ENCODE data around the gene LRRTM2. TPM values are rescaled to one million over a fixed set of nuclear protein-coding genes. Genes with fewer than 3 reads are reported as not detected.

LRRTM2 gene
- total and polyA plus RNA-seq, 3 donors from 2014 or later, result 0.09 to 0.19 (median 0.16) TPM

- Histone ChIP-seq H3K4me1 (peaks cover 11% of the 10 kb centered on the region), H3K4me3 (no peak overlapping the region), H3K9me3 (no peaks in the 10 kb centered on the region), H3K36me3 (ENCODE audit: low read depth, missing control alignments) (no peaks in the 10 kb centered on the region), H3K27me3 (no peaks in the 10 kb centered on the region), H3K27ac (no peak overlapping the region)
- DNase-seq, result no peak
- intact Hi-C loops (cut with DNase I; ENCODE audit: low total_unique reads), result no loop called here
- TF ChIP-seq POLR2A (IDR thresholded peaks at IDR 0.05) (no peak), CTCF (IDR thresholded peaks at IDR 0.05) (no peak)
- WGBS, 2 donors, result 70 to 81% methylated on average over 6 of the region's 6 CpGs
Measured at GRCh38 chr5:138900281-138900965, 25.3 kb upstream of the LRRTM2 start.

- Histone ChIP-seq H3K4me3 (no peak overlapping the region), H3K9me3 (no peaks in the 10 kb centered on the region), H3K27ac (no peak overlapping the region), H3K36me3 (ENCODE audit: low read depth, missing control alignments) (no peaks in the 10 kb centered on the region), H3K27me3 (no peaks in the 10 kb centered on the region), H3K4me1 (peaks cover 11% of the 10 kb centered on the region)
- DNase-seq, result no peak
- TF ChIP-seq CTCF (IDR thresholded peaks at IDR 0.05), result no peak
- 93 to 96% methylated on average over 2 of the region's 2 CpGs for WGBS, 2 donors
- intact Hi-C loops (cut with DNase I; ENCODE audit: low total_unique reads), result no loop called here
Measured at GRCh38 chr5:138898742-138899141, 23.6 kb upstream of the LRRTM2 start.

GRCh38 chr5:138898299-138898698 is 23.2 kb upstream of the LRRTM2 start:
- Histone ChIP-seq H3K4me3 (no peak overlapping the region), H3K27me3 (no peaks in the 10 kb centered on the region), H3K9me3 (no peaks in the 10 kb centered on the region), H3K27ac (no peak overlapping the region), H3K36me3 (ENCODE audit: low read depth, missing control alignments) (no peaks in the 10 kb centered on the region), H3K4me1 (peaks cover 11% of the 10 kb centered on the region)
- TF ChIP-seq POLR2A (IDR thresholded peaks at IDR 0.05) (no peak), CTCF (IDR thresholded peaks at IDR 0.05) (no peak)
- intact Hi-C loops (cut with DNase I; ENCODE audit: low total_unique reads), result no loop called here
- no peak for DNase-seq
- WGBS, 2 donors, result 98 to 100% methylated on average over 1 of the region's 1 CpG

- peaks cover 11% of the 10 kb centered on the region for H3K4me1 ChIP-seq
- H3K27ac ChIP-seq, result no peak overlapping the region
- no peaks in the 10 kb centered on the region for H3K36me3 ChIP-seq (ENCODE audit: low read depth, missing control alignments)
- WGBS, 2 donors, result 96 to 100% methylated on average over 1 of the region's 1 CpG
- TF ChIP-seq CTCF (IDR thresholded peaks at IDR 0.05), result no peak
- no peak for TF ChIP-seq POLR2A (IDR thresholded peaks at IDR 0.05)
- DNase-seq, result no peak
- H3K4me3 ChIP-seq, result no peak overlapping the region
- intact Hi-C loops (cut with DNase I; ENCODE audit: low total_unique reads), result no loop called here
- no peaks in the 10 kb centered on the region for H3K9me3 ChIP-seq
- H3K27me3 ChIP-seq, result no peaks in the 10 kb centered on the region
Measured at GRCh38 chr5:138895918-138896317, 20.8 kb upstream of the LRRTM2 start.

GRCh38 chr5:138890644-138891043 is 15.5 kb upstream of the LRRTM2 start:
- no peak overlapping the region for H3K4me3 ChIP-seq
- no peak for DNase-seq
- H3K36me3 ChIP-seq (ENCODE audit: low read depth, missing control alignments), result no peaks in the 10 kb centered on the region
- no peaks in the 10 kb centered on the region for H3K27me3 ChIP-seq
- no peaks in the 10 kb centered on the region for H3K4me1 ChIP-seq
- intact Hi-C loops (cut with DNase I; ENCODE audit: low total_unique reads), result no loop called here
- no peaks in the 10 kb centered on the region for H3K9me3 ChIP-seq
- H3K27ac ChIP-seq, result no peak overlapping the region
- TF ChIP-seq POLR2A (IDR thresholded peaks at IDR 0.05), result no peak
- no peak for TF ChIP-seq CTCF (IDR thresholded peaks at IDR 0.05)

All from testis (tissue), 3 donors.